GM12878 (cell line): ENCODE results near the gene SLC19A1. TPM values are rescaled to one million over a fixed set of nuclear protein-coding genes. Genes with fewer than 3 reads are reported as not detected.

Experiments
- ATAC-seq: fragments of 200-7000 bp; cut with Tn5 transposase; 3 replicates; pipeline ENCODE4 v1.9.1; 2020; ENCODE audit warnings: mild to moderate bottlenecking, moderate library complexity
- BruUV-seq: library from RNA; stranded (reverse); fragments of 400-500 nt; replicated peaks from 2 replicates; lab custom pipeline; 2021; lab: Mats Ljungman, UMichigan
- CTCF ChIA-PET: fragments of 300-600 bp; sonication (Branson Sonifier 250); formaldehyde crosslinking; extraction: SDS; loops from one replicate; lab custom pipeline; 2021; ENCODE audit warnings: inconsistent platforms; lab: Yijun Ruan, JAX
- POLR2A ChIA-PET: fragments of 350-600 bp; formaldehyde crosslinking; extraction: SDS; loops from one replicate; lab custom pipeline; 2021; ENCODE audit warnings: inconsistent platforms; lab: Charles Lee
- RAD21 ChIA-PET: fragments of 300-600 bp; sonication (Branson Sonifier 250); formaldehyde crosslinking; loops from one replicate; lab custom pipeline; 2023; ENCODE audit warnings: antibody characterized with exemption; ENCODE audit not compliant: unreplicated experiment; lab: Charles Lee
- SMC1A ChIA-PET: fragments of 300-600 bp; sonication (Branson Sonifier 250); formaldehyde crosslinking; loops from one replicate; lab custom pipeline; 2023; ENCODE audit not compliant: unreplicated experiment, uncharacterized antibody; lab: Charles Lee
- DNase-seq: peaks from one replicate; pipeline ENCODE4 v3.0.0-alpha.2; 2011; ENCODE audit warnings: low read depth, low spot score
- FAIRE-seq: peaks from 3 replicates; lab custom pipeline; 2011; peaks lifted over from hg19 to GRCh38; lab: Jason Lieb, UNC
- H2AFZ ChIP-seq: 2 replicates; pipeline ENCODE4 v1.6.0; 2011; ENCODE audit warnings: low read depth, low read length, control low read depth; ENCODE audit not compliant: control insufficient read depth
- H3K27ac ChIP-seq: 2 replicates; pipeline ENCODE4 v1.5.1; 2011; ENCODE audit warnings: control low read depth; ENCODE audit not compliant: control insufficient read depth, insufficient read depth
- H3K27me3 ChIP-seq, 2 experiments: replicated peaks in 1 of 2; 2 replicates each; pipeline versions ENCODE4 v1.6.0 to v1.6.1; 2011; ENCODE audit warnings: low read length in 1 of 2; ENCODE audit not compliant: control insufficient read depth in 2 of 2, insufficient read depth in 2 of 2
- H3K36me3 ChIP-seq, 2 experiments: 2 replicates each; pipeline ENCODE4 v1.5.1; 2011; ENCODE audit warnings: low read length in 1 of 2; ENCODE audit not compliant: control insufficient read depth in 2 of 2, insufficient read depth in 2 of 2
- H3K4me1 ChIP-seq: 2 replicates; pipeline ENCODE4 v1.6.1; 2011; ENCODE audit warnings: mild to moderate bottlenecking, low read length, moderate library complexity, mixed read lengths; ENCODE audit not compliant: control insufficient read depth, insufficient read depth
- H3K4me2 ChIP-seq: 2 replicates; pipeline ENCODE4 v1.6.0; 2011; ENCODE audit warnings: control low read depth; ENCODE audit not compliant: control insufficient read depth, insufficient read depth
- H3K4me3 ChIP-seq: fragments of 200-600 bp; sonication (generic); 2 replicates; pipeline ENCODE4 v1.5.1; 2016
- H3K79me2 ChIP-seq: 2 replicates; pipeline ENCODE4 v1.6.0; 2011; ENCODE audit warnings: low read length; ENCODE audit not compliant: control insufficient read depth, insufficient read depth
- H3K9ac ChIP-seq: 2 replicates; pipeline ENCODE4 v1.8.0; 2011; ENCODE audit warnings: low read length, control low read depth, mixed read lengths; ENCODE audit not compliant: control insufficient read depth, insufficient read depth
- H3K9me3 ChIP-seq: replicated peaks from 3 replicates; pipeline ENCODE4 v1.5.1; 2011; ENCODE audit warnings: mild to moderate bottlenecking, low read length; ENCODE audit not compliant: control insufficient read depth, insufficient read depth
- H4K20me1 ChIP-seq: 2 replicates; pipeline ENCODE4 v1.6.0; 2011; ENCODE audit not compliant: control insufficient read depth, insufficient read depth
- BHLHE40 ChIP-seq, 2 experiments: fragments of 450-650 bp in 1 of 2; IDR thresholded peaks; 2 replicates each; pipeline ENCODE4 v1.6.1; 2011 to 2017; ENCODE audit warnings: low read depth in 2 of 2, borderline replicate concordance in 1 of 2, improper control_type of control experiment in 1 of 2, low read length in 1 of 2, mild to moderate bottlenecking in 1 of 2
- MAX ChIP-seq: IDR thresholded peaks from 2 replicates; pipeline ENCODE4 v1.6.1; 2012; ENCODE audit warnings: low read depth, low read length, improper control_type of control experiment
- MTA3 ChIP-seq: IDR thresholded peaks from 2 replicates; pipeline ENCODE4 v1.6.1; 2012; ENCODE audit warnings: low read length, inconsistent platforms, borderline replicate concordance
- MYC ChIP-seq: IDR thresholded peaks from 2 replicates; pipeline ENCODE4 v1.6.1; 2011; ENCODE audit warnings: mild to moderate bottlenecking, low read length, moderate library complexity, inconsistent platforms; ENCODE audit not compliant: insufficient read depth, insufficient replicate concordance, insufficient read length, severe bottlenecking
- NFIC ChIP-seq: IDR thresholded peaks from 2 replicates; pipeline ENCODE4 v1.6.1; 2012; ENCODE audit warnings: low read depth, mild to moderate bottlenecking, inconsistent platforms, low read length, moderate library complexity
- PAX5 ChIP-seq: IDR thresholded peaks from 2 replicates; pipeline ENCODE4 v1.6.1; 2011; ENCODE audit warnings: low read depth, low read length, borderline replicate concordance
- PAX8 ChIP-seq: fragments of 450-650 bp; IDR thresholded peaks from 2 replicates; pipeline ENCODE4 v1.6.1; 2017; ENCODE audit warnings: mild to moderate bottlenecking, moderate library complexity
- POLR2A ChIP-seq: IDR thresholded peaks from 2 replicates; pipeline ENCODE4 v1.6.1; 2011; ENCODE audit warnings: low read depth, mild to moderate bottlenecking, low read length
- POLR2AphosphoS2 ChIP-seq: IDR thresholded peaks from 2 replicates; pipeline ENCODE4 v1.6.1; 2011; ENCODE audit warnings: low read depth, mild to moderate bottlenecking, low read length, improper control_type of control experiment, moderate library complexity
- REST ChIP-seq: IDR thresholded peaks from 2 replicates; pipeline ENCODE4 v1.6.1; 2012; ENCODE audit warnings: mild to moderate bottlenecking, low read depth, low read length
- SIX5 ChIP-seq: IDR thresholded peaks from 2 replicates; pipeline ENCODE4 v1.6.1; 2011; ENCODE audit warnings: mild to moderate bottlenecking, low read depth, low read length, moderate library complexity; ENCODE audit not compliant: severe bottlenecking
- SREBF2 ChIP-seq: IDR thresholded peaks from 2 replicates; pipeline ENCODE4 v1.6.1; 2012; ENCODE audit warnings: mild to moderate bottlenecking, low read length
- SRF ChIP-seq, 2 experiments: IDR thresholded peaks; 2 replicates each; pipeline ENCODE4 v1.6.1; 2011; ENCODE audit warnings: low read depth in 2 of 2, low read length in 2 of 2, mild to moderate bottlenecking in 1 of 2, moderate library complexity in 1 of 2
- ZNF217 ChIP-seq: fragments of 450-650 bp; IDR thresholded peaks from 2 replicates; pipeline ENCODE4 v1.6.1; 2017; ENCODE audit warnings: antibody characterized with exemption, mild to moderate bottlenecking
- ZNF622 ChIP-seq: fragments of 450-650 bp; IDR thresholded peaks from 2 replicates; pipeline ENCODE4 v1.6.1; 2017; ENCODE audit warnings: mild to moderate bottlenecking, inconsistent platforms
- WGBS: methylation state at CpG from one replicate; pipeline ENCODE4 v1.1.6; 2016; ENCODE audit warnings: low lambda C conversion rate; ENCODE audit not compliant: insufficient replicate concordance, insufficient coverage; ENCODE audit errors: missing lambda C conversion rate; 5-methylcytosine and 5-hydroxymethylcytosine counted together
- in situ Hi-C: fragments of 300-500 bp; cut with MboI; formaldehyde crosslinking; loops from 9 replicates; pipeline ENCODE4 v1.14.3; 2018; ENCODE audit warnings: mixed read lengths
- intact Hi-C: fragments of 100-400 bp; cut with micrococcal nuclease; formaldehyde crosslinking; loops from one replicate; pipeline ENCODE4 v1.14.2; 2022; ENCODE audit not compliant: unreplicated experiment
- polyA plus RNA-seq, 11 experiments: library from polyadenylated mRNA; depleted of rRNA in 4 of 11; unstranded in 6 of 11; stranded (reverse) in 5 of 11; fragments of >200 nt; fragmentation: Nextera tagmentation in 4 of 11; fragmentation: Illumina TruSeq in 1 of 11; extraction: Ambion mirVana in 4 of 11; extraction: Trizol in 1 of 11; gene quantifications; 1 replicate in 1 of 11; 2 replicates in 10 of 11; pipeline versions ENCODE4 v1.2.1 to v1.2.3, GENCODE V29; 2011 to 2016; ENCODE audit warnings: inconsistent platforms in 2 of 11, missing spikeins in 2 of 11, low read depth in 1 of 11
- total RNA-seq, 4 experiments: library from RNA; depleted of rRNA in 3 of 4; stranded (reverse); fragments of >200 nt in 3 of 4; fragmentation: Illumina TruSeq in 1 of 4; extraction: Trizol in 1 of 4; gene quantifications; 2 replicates each; pipeline versions ENCODE4 v1.2.1 to v1.2.3, GENCODE V29; 2013 to 2021
- TF ChIP-seq, protein P1 (sequence below): IDR thresholded peaks from 2 replicates; pipeline ENCODE4 v1.6.1; 2011; ENCODE audit warnings: borderline replicate concordance, low read depth, mild to moderate bottlenecking, moderate library complexity, mixed read lengths, low read length; ENCODE audit not compliant: insufficient read depth; ENCODE audit errors: extremely low read length
- TF ChIP-seq, protein P2 (sequence below): fragments of 450-650 bp; IDR thresholded peaks from 2 replicates; pipeline ENCODE4 v1.6.1; 2017; ENCODE audit warnings: mild to moderate bottlenecking

Gene SLC19A1
- total and polyA plus RNA-seq, 10 of the 15 experiments (the other 5 are each of a cell fraction or from before 2014, with no cell fraction given): 0.42 to 49.7 (median 12.2) TPM

GRCh38 chr21:45470773-45471524 is 71.3 kb downstream of the SLC19A1 start:
- Histone ChIP-seq H3K79me2 (no peaks in the 10 kb centered on the region), H3K36me3 (no peaks in the 10 kb centered on the region), H2AFZ (no peak overlapping the region), H3K4me2 (no peak overlapping the region), H3K4me1 (no peaks in the 10 kb centered on the region), H4K20me1 (no peaks in the 10 kb centered on the region), H3K9me3 (no peaks in the 10 kb centered on the region; the same call in 2 of the 3 replicates), H3K4me3 (no peak overlapping the region), H3K9ac (no peak overlapping the region), H3K27ac (no peak overlapping the region), H3K27me3 (no peaks in the 10 kb centered on the region)
- no peak for DNase-seq
- in situ Hi-C loops: loop anchor here (25.0 kb wide), 1 partner anchor 341 kb away; no protein-coding TSS in a partner anchor
- no TSS peak for BruUV-seq
- ChIA-PET SMC1A (no interaction called here), CTCF (interaction anchor here (0.6 to 1.1 kb wide), 2 partner anchors 9 to 179 kb away, joined by 3 to 5 read pairs; no protein-coding TSS in a partner anchor), POLR2A (no interaction called here), RAD21 (interaction anchor here (1.5 kb wide), 1 partner anchor 178 kb away, joined by 4 read pairs; no protein-coding TSS in a partner anchor)
- 6% methylated on average over 27 of the region's 28 CpGs for WGBS
- ATAC-seq: peak; percentile 72
- FAIRE-seq: no peak
- intact Hi-C loops: loop anchor here (10.0 kb wide), 2 partner anchors 74 to 354 kb away; partner anchors contain the start of gene SLC19A1
- TF ChIP-seq POLR2A: no peak
- peak; percentile 55; the same call in 1 of the 2 replicates for TF ChIP-seq MAX
- no peak for TF ChIP-seq SREBF2
- no peak for TF ChIP-seq ZNF217
- 0 out of 2 replicates have a peak, but pooled peaks have one; percentile 41 for TF ChIP-seq PAX5
- no peak for TF ChIP-seq NFIC
- TF ChIP-seq REST: no peak
- TF ChIP-seq, protein P1, sequence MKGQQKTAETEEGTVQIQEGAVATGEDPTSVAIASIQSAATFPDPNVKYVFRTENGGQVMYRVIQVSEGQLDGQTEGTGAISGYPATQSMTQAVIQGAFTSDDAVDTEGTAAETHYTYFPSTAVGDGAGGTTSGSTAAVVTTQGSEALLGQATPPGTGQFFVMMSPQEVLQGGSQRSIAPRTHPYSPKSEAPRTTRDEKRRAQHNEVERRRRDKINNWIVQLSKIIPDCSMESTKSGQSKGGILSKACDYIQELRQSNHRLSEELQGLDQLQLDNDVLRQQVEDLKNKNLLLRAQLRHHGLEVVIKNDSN: no peak
- no peak for TF ChIP-seq MTA3
- no peak for TF ChIP-seq PAX8
- TF ChIP-seq, protein P2, sequence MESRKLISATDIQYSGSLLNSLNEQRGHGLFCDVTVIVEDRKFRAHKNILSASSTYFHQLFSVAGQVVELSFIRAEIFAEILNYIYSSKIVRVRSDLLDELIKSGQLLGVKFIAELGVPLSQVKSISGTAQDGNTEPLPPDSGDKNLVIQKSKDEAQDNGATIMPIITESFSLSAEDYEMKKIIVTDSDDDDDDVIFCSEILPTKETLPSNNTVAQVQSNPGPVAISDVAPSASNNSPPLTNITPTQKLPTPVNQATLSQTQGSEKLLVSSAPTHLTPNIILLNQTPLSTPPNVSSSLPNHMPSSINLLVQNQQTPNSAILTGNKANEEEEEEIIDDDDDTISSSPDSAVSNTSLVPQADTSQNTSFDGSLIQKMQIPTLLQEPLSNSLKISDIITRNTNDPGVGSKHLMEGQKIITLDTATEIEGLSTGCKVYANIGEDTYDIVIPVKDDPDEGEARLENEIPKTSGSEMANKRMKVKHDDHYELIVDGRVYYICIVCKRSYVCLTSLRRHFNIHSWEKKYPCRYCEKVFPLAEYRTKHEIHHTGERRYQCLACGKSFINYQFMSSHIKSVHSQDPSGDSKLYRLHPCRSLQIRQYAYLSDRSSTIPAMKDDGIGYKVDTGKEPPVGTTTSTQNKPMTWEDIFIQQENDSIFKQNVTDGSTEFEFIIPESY: peak; percentile 86; the same call in 1 of the 2 replicates
- no peak for TF ChIP-seq SIX5
- no peak for TF ChIP-seq ZNF622
- TF ChIP-seq SRF (IDR thresholded peaks at IDR 0.05; ENCODE audit: low read depth in 2 of 2, low read length in 2 of 2): no peak
- TF ChIP-seq MYC: peak; percentile 59
- peak; percentile 64 to 76; a peak in 3 of 4 replicates for TF ChIP-seq BHLHE40 (IDR thresholded peaks at IDR 0.05; ENCODE audit: borderline replicate concordance in 1 of 2, low read depth in 2 of 2, low read length in 1 of 2)
- no peak for TF ChIP-seq POLR2AphosphoS2
